HG03066 (cell line): ENCODE data around the gene AFF2.

Experiments used
- ATAC-seq: cut with Tn5 transposase; IDR thresholded peaks from one replicate; pipeline ENCODE4 v1.9.1; 2021; ENCODE audit warnings: low read depth; ENCODE audit not compliant: unreplicated experiment

AFF2 gene

DNA sequence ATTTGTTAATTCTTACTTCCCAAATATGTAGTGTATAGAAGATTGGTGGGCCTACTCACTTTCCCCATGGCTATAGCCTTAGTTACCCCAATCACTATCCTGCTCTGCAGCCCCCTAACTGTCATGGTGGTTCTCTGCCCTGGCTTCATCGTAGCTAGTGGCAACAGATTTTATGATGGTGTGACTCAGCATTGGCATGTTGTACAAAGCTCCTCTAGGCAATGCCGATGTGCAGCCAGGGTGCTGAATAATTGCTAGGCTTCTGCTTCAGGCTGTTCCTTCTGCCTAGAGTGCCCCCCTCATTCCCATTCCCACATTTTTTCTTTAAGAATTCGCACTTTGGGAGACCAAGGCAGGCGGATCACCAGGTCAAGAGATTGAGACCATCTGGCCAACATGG, 35.2 kb downstream of the AFF2 start:
- no peak for ATAC-seq

DNA sequence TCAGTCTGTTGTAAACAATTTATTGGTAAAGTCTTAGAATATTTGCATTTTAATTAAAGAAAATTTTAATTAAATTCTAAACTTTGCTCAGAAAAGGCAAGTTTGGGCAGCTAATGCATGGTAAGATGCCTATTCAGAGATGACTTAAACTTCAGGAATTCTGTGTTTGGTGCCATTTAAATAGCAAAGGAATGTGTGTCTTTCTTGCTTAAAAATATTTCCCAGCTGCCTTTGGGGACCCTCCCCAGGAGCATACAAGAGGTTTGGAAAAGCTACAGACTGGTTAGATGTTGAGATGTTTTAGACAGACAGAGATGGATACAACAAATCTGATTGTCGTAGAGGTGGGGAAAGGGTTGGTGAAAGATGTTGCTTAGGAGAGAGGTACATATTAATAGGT, 36.5 kb downstream of the AFF2 start:
- no peak for ATAC-seq

DNA sequence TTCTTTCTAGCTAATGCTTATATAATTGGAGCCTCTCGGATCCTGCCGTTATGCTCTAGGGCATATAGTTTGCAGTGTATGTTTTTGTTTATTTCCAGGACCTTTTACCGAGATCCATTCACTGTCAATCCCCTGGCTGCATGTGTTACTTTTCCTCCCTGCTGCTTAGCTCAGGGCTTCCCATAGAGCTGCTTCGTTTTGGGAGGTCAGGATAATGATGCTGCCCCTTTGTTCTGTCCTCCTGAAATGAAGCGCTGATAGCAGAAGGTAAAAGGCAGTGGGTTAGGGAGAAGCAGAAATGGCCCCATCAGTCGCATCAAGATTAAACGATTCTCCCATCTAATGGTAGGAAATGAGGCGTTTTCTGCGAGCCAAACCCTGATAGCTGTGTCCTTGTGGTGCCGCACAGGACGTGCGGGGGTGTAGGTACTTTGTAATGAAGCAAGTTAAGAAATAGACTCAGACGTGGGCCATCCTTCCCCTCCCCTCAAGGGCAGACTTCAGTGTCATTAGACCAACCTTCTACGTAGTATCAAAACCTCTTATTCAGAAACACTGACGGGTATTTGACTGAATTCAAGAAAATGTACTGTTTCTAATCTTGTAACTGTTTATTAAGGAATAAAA, 37.3 kb downstream of the AFF2 start:
- no peak for ATAC-seq

DNA sequence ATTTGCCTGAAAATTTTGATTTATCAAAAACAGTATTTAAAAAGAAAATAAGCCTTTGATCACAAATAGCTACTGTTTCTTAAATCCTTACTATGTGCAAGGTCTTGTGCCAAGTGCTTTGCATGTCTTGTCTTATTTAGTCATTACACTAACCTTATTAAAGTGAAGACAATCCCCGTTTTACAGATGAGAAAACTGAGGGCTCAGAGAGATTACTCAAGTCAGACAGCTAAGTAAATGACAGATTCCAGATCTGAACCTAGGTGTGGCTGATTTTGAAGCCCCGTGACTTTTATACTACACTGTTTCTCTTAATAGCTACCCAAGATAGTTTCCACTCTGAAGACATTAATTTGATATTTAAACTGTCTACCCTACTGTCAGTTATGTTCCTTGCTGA, 38.2 kb downstream of the AFF2 start:
- no peak for ATAC-seq

DNA sequence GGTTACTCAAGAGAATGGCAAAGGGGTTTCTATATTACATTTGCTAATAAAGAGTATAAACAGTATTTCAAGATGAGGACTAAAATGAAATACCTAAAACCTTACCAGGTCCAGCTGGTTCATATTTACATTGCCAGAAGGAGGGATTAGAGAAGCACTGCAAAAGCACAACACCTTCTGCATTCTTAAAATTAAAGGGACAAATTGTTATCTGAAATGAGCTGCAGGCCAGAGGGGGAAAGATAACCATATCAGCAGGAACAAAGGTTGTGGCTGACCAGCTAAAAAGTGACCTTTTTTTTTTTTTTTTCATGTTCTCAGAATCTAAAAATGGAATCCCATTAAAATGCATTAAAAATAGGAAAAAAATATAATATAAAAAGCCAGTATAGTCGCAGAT, 39.7 kb downstream of the AFF2 start:
- ATAC-seq, result no peak

DNA sequence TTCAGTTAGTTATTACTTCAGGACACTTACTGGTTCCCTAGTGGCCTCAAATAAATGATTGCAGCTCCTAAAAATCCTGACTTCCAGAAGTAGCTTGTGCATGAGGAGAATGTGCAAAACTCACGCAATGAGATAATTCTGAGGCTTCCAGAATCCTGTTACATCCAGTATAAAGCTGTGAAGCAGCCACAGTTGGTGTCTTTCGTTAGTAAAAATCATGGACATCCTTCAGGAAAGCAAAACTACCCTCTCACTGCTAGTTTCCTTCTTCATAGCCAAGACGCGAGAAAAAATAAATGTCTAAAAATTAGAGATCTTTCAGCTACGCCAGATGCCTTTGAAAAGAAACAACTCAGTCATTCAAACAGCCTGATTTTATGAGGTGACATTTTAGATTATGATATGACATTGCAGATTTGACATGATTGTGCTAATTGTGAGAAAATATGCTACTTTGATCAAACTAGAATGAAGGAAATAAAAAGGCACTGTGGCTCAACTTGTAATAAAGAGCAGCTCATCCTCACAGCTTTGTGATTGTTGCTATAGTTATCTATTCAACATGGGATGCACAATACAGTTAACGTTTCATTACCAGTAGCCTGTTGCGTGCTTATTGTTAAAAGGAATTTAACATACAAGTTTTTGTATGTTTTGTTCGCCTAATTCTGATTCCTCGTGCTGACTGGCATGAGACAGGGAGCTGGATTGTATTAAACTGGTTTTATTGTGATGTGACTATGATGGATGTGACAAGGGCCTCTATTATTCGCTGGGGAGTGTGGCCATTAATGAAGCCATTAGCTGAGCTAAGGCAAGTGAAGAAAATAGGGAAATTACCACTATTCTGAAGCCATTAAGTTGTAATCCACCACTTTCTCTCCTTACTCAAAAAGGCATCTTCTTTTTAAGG, 40.5 kb downstream of the AFF2 start:
- no peak for ATAC-seq

DNA sequence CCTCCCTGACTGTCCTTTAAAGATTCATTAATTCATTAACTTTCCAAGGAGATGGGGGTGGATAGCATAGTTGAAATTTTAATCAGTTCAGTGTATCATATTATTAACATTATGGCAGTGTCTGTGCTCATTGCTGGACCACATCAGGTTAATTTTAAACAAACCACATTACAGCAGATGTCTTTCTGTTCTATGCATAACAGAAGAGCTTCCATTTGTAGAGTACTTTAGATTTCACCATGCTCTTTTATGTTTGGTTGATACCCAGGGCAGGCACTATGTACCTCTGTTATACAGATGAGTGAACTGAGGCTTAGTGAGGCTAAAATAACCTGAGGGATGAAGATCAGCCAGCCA, 41.1 kb downstream of the AFF2 start:
- ATAC-seq, result no peak

DNA sequence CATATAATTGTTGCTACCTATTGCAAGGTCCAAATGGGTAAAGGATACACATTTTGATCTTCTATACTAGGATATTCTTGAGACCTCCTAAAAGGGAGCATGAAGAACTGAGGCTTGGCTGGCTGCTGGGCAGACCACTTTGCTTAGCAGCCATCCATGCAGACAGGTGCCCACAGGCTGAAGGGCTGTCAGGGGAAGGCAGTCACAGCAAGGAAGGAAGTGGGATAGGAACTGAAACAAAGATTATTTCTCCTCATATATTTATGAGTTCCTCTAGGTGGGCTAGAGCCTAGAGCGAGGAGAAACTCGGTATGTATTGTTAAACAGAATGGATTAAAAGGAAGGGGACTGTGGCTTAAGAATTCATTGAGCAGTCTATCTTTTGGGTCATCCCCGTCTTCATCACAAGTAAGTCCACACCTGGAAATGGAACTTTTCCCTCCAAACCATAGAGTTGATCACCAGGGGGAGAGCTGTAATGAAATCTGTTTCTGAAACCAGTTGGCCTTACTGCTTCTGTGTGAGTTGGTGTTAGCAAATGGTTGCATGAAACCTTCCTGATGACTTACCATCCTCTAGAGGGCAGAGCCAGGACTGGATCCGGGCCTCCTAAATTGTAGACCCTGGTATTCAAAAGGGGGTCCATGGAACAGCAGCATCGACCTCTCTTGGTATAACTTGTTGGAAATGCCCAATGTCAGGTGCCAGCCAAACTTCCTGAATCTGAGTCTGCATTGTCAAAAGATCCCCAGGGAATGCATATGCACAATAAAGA, 42.3 kb downstream of the AFF2 start:
- no peak for ATAC-seq

DNA sequence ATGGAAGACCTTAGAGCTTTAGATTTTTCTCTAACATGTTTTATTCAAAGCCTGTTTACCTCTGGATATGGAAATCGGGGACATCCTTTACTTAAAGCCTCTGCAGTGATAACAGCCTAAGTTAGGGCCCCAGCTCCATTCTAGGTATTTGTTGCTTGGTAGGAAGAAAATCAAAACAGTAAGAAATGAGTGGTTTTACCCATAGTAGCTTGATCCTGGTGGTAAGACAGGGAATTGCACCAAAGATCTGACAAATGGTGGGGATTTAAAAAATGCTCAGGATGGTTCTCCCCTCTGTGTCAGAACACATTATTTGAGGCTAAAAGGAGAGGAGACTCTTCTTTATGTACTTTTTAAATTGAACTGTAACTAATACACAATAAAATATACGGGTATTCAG, 52.4 kb downstream of the AFF2 start:
- no peak for ATAC-seq

DNA sequence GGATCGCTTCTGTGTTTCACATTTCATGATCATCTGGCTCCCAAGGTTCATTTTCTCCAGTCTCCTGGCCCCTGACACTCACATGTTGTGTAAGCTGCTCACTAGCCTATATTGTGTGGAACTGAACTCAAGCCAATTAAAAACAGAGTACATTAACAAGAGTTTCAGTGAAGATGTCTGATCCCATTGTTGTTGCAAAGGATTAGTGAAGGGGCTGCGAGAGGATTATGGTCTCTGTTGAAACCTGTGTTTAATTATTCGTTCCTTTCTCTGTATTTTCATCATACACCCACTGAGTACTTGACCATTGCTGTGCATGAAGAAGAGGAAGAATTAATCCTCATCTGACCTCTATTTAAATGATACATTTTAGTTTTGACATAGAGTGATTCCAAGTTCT, 54.7 kb downstream of the AFF2 start:
- no peak for ATAC-seq

DNA sequence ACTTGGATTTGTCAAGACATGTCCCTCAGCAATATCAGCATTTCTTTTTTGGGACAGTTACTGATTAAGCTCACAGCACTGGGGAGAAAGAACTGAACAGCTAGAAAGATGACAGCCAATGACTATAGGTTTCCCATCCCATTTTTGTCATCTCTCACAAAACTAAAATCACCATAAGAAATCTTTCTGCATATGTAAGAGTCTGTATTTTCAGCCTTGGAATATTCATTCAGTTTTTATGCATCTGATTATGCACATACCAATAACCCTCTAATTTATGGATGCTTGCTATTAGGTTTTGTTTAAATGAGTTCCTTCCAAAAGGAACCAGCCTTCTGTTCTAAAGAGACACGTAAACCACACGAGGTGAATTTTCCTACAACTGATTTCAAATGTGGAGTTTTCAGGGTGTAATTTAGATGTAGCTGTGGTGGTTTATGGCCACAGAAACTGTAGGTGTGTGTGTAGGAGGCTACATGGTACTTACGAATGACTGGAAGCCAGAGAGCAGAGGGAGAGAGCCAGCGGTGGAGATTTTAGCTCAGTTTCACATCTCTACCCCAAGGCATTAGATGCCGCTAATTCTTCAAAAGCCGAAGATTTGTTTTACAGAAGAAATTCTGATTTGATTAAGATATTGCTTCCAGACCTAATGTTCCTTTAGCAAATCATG, 55.3 kb downstream of the AFF2 start:
- ATAC-seq, result no peak

DNA sequence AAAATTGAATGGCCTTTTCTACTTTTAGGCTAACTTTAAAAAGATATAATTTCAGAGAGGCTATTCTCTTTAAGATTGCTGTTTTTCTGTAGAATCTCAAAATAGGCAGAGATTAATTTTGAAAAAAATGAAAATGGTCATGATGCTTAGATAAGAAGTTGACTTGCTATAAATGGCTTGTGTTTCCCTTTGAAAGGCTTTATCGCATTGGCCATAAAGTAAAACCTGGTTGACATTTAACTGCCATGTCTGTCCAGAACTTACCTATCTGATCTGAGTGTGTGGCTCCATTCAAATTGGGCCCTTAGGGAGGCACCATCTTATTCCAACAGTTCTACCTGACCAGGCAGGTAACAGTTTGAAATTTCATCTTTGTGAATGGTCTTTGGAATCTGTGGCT, 56.1 kb downstream of the AFF2 start:
- no peak for ATAC-seq

DNA sequence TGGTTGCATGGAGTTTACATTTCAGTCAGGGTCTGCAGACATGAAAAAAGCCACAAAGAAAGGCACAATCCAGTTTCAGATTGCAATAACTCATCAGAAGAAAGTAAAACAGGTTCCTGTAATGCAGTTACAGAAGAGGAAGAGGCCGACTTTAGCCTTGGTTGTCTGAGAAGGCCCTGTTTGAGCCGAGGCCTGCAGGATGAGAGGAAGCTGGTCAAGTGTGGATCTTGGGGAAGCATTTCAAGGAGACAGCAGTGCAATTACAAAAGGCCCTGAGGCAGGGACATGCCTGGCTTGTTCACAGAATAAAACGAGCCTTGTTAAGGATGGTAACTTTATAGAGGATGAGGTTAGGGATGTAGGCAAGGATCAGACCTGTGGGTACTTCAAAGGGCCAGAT, 62.4 kb downstream of the AFF2 start:
- no peak for ATAC-seq

DNA sequence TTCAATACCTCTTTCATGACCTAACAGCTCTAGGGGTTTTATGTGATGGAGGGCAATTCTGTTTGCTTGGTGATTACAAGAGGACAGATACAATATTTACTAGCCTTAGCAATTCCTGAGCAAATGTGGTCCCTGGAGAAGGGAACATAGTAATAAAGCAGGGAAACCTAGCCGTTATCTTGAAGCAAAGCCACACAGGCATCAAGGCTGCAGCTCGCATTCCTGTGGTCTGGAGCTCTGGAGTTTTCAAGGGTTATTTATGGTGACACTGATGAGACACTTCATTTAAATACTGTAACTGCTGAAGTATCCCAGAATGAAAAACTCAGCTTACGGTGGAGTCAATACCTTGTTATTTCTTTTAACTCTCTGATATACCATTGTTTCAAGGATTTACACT, 66.8 kb downstream of the AFF2 start:
- ATAC-seq, result no peak

DNA sequence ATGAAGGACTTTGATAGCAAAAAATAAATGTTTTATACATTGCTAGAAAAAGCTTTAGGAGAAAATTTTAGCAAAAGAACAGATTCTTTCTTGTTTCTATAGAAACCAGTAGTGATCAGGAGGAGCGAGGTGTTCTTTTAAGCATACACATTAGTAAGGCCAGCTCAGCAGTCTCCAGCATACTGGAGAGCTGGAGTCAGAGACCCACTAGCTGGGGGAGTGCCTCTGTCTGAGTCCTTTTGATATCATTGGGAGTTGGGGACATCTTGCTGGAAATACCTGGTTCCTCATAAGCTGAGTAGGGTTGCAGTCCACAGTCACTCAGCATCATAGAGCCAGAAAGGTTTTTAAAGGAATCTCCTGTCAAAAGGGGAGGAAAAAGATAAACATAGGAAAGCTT, 67.4 kb downstream of the AFF2 start:
- no peak for ATAC-seq

DNA sequence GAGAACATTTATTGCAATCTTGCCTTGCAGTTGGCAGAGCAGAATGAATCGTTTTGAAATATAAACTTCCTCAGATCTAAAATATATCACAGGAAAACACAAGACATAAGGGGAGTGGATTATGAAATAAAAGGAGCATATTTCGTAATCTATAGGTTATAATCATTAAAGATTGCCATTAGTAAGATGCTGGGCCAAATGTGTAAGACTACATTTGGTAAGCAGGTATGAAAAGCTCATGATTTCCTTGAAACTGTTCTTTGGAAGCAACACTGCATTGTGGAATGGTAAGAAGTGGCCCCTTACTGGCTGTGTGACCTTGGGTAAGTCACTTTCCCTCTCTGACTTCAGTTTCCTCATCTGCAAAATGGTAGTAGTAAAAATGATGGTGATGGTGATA, 68.3 kb downstream of the AFF2 start:
- no peak for ATAC-seq

DNA sequence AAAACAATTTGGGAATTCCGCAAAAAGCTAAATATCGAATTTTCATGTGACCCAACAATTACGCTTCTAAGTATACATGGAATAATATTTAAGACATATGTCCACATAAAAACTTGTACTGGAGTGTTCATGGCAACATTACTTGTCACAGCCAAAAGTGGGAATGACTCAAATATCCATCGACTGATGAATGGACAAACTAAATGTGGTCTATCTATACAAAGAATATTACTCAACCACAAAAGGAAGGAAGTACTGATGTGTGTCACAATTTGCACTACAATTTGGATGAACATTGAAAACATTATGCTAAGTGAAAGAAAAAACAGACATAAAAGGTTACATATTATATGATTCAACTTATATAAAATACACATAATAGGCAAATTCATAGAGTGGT, 71.9 kb downstream of the AFF2 start:
- no peak for ATAC-seq

DNA sequence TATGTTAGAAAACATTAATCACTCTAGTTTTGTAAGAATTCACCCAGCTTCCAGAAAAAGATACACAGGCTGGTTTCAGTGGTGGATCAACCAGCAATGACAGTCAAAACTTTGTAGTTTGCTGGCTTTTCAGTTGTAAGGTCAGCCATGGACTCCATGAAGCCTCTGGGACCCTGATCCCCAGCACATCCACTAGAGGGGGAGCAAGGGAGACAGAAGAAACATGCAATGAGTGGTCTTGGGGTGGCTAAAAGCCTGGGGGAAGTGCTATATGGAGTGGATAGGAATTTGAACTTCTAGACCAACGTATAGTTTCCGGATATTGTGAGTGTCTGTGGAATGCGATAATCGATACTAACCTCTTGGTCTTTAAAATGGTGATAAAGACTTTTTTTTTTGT, 72.7 kb downstream of the AFF2 start:
- no peak for ATAC-seq

DNA sequence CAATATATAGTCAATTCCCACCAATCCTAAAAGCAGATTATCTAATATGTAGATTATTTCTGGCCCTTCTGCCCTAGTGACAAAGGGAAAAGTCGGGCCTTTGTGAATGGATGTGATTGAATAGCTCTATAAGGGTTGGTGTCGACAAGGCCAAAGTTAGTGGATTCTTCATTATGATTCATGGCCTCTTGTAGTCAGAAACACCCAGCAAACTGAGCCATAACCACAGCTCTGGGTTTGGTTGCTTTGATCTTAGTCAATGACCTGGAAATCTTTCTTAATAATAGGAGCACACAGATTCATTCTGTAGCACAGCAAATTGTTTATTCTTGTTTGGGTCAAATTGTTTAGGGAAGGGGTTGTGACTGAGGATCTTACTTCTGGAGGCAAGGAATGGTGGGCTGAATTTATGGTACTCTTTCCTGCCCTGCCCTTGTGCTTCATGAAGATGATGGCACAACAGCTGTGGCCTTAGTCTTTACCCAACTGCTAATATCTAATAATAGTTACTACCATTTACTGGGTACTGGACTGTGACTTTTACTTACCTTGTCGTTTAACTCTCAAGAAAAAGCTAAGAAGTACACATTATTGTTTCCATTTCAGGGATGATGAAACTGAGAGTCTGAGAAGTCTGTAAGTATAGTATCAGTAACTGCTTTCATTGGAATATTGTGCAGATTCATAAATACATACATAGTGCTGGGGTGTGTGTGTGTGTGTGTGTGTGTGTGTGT, 74.0 kb downstream of the AFF2 start:
- ATAC-seq, result no peak

DNA sequence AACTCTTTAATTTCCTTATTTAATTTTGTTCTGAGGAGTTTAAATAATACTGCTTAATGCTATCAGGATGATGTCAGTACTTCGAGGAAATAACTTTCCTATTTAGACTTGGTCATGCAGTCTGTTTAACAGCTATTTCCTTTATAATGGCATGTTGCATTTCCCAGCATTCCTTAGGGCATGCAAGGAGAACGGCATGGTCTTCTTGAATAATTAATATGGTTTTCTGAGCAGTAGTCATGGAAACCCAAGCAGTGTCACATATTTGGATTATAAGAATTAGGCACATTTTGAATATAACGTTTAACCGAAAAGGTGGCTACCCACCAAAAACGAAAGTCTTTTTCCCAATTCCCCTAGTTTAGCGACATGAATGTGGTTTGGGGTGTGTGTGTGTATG, 76.0 kb downstream of the AFF2 start:
- no peak for ATAC-seq
